AML-193 (cell line): ENCODE measurements around the gene DZIP1L.

Source experiments
- DNase-seq, 2 experiments: peaks; one replicate each; lab custom pipeline; 2025; lab: John Stamatoyannopoulos, UW

The DZIP1L gene

DNA sequence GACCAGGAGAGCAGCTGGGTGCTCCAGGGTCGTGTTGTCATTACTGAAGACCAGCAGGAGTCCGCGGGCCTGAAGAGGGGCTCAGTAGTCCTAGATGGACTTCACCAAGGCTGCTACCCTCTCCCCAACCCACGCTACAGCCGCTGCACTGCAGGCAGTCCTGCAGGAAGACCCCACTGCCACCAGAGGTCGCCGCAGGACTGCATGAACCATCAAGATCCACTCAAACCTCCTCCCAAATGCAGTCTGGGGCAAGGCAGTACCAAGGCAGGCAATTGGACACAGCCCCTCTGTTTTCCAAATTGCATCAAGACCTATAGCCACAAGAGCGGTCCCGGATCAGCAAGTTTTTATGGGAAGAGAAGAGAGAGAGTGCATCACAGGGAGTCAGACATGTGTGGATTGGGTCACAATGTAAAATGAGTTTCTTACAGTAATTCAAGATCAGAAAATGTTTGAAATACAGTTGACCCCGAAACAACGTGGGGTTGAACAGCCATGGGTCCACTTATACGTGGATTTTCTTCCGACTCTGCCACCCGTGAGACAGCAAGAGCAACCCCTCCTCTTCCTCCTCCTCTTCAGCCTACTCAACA, 46.7 kb downstream of the DZIP1L start:
- DNase-seq: peak; percentile 68 to 74

GRCh38 chr3:138068046-138068445, 47.4 kb downstream of the DZIP1L start:
- DNase-seq: no peak

GRCh38 chr3:138066972-138067371, 48.4 kb downstream of the DZIP1L start:
- no peak for DNase-seq

DNA sequence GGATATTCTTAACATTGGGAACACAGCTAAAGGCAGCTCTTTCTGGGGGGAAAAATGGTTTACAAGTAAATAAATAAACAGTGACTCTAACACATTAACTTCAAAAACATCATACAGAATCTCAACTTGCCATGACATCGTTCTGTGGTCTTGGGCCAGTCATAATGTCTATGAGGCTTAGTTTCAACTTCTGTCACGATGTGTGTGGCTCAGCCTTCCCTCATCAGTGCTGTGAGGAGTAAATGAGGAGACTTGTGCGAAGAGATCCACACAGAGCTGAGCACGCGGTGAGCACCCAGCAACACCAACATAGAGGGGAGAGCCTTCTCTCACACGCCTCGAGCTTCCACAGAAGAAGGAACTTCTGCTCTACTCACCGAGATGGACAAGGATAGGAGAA, 49.0 kb downstream of the DZIP1L start:
- DNase-seq: no peak

GRCh38 chr3:138065949-138066348, 49.5 kb downstream of the DZIP1L start:
- peak; percentile 32 to 38 for DNase-seq

DNA sequence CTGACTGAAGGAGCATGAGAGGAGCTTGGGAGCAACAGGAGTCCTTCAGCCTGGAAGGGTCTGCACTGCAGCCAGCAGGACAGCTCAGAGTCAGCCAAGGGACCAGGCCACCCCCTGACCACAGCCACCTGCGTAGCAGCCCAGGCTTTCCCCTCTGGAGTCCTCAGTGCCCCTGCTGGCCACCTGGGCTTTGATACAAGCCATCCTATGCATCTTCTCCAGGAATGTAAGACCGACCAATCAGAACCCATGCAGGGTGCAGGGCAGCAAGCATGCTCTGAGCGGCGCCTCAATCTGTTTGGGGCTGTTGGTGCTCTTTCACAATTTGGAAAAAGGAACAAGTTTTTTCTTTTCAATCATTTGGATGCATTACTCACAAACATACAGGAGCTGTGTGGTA, 52.0 kb downstream of the DZIP1L start:
- no peak for DNase-seq

- no peak for DNase-seq
Observed at GRCh38 chr3:138062626-138063025, 52.8 kb downstream of the DZIP1L start.

DNA sequence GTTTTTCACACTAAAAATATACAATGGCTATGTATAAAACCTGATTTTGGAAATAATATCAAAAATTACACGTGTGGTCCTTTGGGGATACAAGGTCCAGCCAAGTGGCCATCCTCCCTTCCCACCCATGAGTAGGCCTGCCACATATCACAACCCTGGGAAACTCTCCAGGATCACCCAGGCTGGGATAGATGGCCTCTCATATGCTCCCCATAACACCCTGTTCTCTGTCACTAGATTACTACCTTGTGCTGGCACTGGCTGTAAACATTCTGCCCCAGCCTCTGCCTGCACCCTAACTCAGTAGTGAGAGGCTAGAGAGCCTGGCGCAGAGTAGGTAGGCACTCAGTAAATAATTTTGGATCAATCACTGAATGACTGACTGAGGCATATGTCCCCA, 53.4 kb downstream of the DZIP1L start:
- DNase-seq: no peak

DNA sequence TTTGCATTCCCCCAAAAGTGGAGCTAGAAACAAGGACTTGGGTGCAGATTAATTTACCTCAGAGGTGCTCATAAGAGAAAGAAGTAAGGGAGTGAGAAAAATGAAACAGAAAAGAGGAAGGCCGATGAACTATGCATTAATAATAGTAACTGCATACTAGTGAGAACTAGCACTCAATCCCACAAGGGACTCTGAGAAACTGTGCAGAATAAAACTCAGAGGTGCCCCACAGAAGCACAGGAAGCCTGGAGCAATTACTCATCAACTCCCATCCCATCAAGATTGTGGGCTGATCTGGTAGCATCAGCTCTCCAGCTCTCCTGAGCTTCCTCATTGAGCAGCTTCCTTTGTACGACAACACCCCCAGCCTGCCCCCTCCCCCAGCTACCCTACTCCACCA, 54.6 kb downstream of the DZIP1L start:
- DNase-seq: peak in 1 of 2 experiments; percentile 24

- no peak for DNase-seq
Observed at GRCh38 chr3:138059261-138059660, 56.1 kb downstream of the DZIP1L start.

DNA sequence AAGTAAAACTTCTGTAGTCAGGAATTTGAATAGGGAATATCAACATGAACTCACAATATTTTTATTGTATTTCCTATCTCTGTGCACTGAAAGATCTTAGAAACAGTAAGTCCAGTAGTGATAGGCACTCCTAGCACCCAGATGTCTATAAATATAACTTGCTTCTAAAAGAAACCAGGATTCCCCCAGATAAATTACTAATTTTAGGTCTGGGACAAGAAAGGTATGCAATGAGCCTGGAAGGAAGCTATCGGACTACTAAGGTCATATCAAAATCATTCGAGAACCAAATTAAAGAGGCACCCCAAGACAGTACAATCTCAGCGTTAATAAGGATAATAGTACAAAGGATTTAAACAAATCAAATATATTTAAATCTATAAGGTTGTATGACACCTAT, 58.0 kb downstream of the DZIP1L start:
- DNase-seq: no peak

DNA sequence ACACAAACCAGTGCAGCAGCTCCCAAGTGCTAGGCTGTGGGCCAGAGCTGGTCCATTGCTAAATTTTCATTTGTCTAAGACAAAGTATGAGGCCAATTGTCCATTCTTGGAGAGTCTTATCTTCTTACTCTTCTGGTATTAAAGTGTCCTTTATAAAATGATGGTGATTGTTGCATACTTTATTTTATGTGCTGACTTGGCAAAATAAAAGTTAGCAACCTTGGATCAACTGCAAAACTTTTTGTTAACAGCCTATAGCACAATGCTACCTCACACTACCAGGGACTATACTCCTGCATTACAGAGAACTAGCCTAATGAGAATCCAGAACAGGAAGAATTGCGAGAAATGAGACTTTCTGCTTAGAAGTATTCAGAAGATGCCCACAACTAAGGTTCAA, 61.4 kb downstream of the DZIP1L start:
- no peak for DNase-seq

- peak; percentile 18 to 29 for DNase-seq
Observed at GRCh38 chr3:138051947-138052802, 63.2 kb downstream of the DZIP1L start.

DNA sequence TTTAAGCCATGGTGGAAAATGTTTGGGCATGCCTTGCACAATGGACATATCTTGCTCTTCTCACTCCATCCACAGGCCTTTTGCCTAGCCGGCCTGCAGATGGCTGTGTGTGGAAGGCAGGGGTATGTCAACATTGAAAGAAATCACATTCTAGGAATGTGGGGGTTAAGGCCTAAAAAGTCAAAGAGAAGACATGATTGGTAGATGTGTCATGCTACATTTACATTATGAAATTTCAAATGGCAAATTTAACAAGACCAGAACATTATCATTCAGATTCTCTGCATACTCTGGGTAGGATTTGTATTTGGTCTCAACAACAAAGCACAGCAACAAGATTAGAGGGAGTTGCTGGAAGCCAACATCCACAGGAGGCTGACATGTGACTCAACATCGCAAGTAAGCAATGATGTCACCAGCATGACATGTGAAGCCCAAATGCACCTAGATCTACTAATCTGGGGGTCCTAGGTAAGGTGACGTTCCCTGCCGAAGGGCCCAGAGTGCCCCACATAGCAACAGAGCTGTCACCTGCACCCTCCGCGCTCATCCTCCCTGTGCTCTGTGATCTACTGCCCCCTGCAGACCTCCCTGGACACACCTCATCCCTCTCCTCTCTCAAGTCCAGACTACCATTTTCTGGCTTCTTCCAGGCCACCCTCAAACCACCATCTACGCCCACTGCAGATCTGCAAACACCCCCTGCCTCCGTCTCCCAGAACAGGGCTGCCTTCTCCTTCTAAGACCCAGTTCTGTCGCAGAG, 66.1 kb downstream of the DZIP1L start:
- no peak for DNase-seq

- no peak for DNase-seq
Observed at GRCh38 chr3:138047596-138048158, 67.7 kb downstream of the DZIP1L start.

DNA sequence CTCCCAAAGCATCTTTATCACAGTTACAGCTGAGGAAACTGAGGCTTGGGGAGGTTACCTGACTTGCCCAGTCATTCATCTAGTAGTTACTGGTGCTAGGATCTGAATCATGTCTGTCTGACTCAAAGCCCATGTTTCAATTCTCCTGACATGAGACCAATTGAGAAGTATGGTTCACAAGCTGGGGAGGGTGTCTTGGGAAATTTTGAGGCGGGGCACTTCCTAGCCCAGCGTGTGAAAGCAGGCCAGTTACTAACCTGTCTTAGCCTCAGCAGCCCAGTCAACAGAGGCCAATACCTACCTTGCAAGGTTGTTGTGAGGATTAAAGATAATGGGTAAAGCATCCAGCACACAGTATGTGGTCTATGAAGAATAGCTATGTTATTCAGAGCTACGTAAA, 68.5 kb downstream of the DZIP1L start:
- DNase-seq: no peak

- DNase-seq: no peak
Observed at GRCh38 chr3:138046085-138046484, 69.3 kb downstream of the DZIP1L start.

- DNase-seq: no peak
Observed at GRCh38 chr3:138043266-138044029, 72.0 kb downstream of the DZIP1L start.

DNA sequence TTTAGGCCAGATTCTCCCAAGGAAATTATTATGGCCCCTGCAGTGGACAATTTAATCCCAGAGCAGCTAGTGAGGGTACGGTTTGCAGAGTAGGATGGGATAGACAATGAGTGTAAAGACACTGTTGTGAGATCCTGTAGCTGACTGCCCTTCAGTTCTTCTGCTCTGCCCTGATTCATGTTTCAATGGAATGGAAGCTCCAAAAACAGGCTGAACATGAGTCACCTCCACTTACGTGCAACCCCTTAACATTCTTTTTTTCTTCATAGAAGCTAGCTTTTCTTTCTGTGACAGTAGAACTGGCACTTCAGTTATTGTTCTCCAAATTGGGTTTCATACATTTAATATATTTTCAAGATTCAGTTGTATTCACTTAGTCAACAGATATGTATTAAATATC, 73.4 kb downstream of the DZIP1L start:
- no peak for DNase-seq

- DNase-seq: no peak
Observed at GRCh38 chr3:138038725-138039462, 76.5 kb downstream of the DZIP1L start.

GRCh38 chr3:138036572-138036971, 78.8 kb downstream of the DZIP1L start:
- DNase-seq: peak in 1 of 2 experiments; percentile 3
